ENCODE measurements around the gene RANBP1.

- TF ChIP-seq EZH2 (IDR thresholded peaks at IDR 0.05): no peak
- no peak for TF ChIP-seq POLR2AphosphoS5 (IDR thresholded peaks at IDR 0.05; ENCODE audit: borderline replicate concordance, low read depth, low read length)
- no peak for TF ChIP-seq FOXP2 (optimal IDR thresholded peaks at IDR 0.05; ENCODE audit: control extremely low read depth, extremely low read length, insufficient read depth)
Observed at GRCh38 chr22:20143883-20144665, 28.2 kb downstream of the RANBP1 start.

All from SK-N-MC (cell line).